ENCODE data around the gene TRAPPC6A. TPM values are rescaled to one million over a fixed set of nuclear protein-coding genes. Genes with fewer than 3 reads are reported as not detected.

Gene TRAPPC6A
- total RNA-seq, 1 experiment from 2014 or later, result 26.9 TPM

DNA sequence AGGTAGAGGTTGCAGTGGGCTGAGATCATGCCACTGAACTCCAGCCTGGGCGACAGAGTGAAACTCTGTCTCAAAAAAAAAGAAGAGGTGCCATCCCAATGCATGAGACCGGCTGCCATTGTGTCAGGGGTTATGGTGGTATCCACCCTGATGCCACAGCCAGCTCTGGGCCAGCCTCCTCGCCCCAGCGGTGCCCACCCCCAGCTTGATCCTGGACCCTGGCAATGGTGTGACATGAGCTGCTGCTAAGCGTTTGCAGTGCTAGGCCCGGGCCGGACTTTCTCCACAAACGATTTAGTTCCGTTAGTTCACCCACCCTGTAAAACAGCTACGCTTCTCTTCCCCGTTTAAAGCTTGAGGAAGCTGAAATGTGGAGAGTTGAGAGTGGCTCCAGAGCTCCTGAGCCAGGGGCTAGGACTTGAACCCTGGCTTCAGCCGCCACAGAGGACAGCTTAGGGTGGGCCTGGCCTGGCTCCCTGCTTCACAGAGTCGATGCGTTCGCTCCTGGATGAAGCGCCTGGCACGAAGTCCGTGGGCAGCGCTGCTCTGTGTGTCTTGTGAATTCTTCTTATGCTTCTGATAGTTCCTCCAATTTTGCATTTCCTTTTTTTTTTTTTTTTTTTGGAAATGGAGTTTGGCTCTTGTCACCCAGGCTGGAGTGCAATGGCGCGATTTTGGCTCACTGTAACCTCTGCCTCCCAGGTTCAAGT is 42.7 kb downstream of the TRAPPC6A start:
- Histone ChIP-seq H2AFZ (ENCODE audit: low read depth, low read length, poor library complexity, severe bottlenecking) (no peak overlapping the region), H3K9me3 (ENCODE audit: control insufficient read depth in 1 of 2, insufficient read depth in 1 of 2, low read depth in 1 of 2, low read length in 2 of 2) (no peaks in the 10 kb centered on the region), H4K20me1 (ENCODE audit: insufficient read depth) (no peaks in the 10 kb centered on the region), H3K36me3 (ENCODE audit: control insufficient read depth in 1 of 2, insufficient read depth in 2 of 2, low read length in 2 of 2) (no peaks in the 10 kb centered on the region), H3K4me1 (ENCODE audit: control insufficient read depth in 1 of 2, insufficient read depth in 2 of 2, low read length in 2 of 2) (peaks cover 10 to 11% of the 10 kb centered on the region in 2 experiments; a peak in 3 of 4 replicates), H3K4me3 (replicated peaks in 1 of 2; ENCODE audit: low read depth in 1 of 2, low read length in 2 of 2) (no peak overlapping the region), H3K27me3 (ENCODE audit: insufficient read depth, low read length) (no peaks in the 10 kb centered on the region), H3K9ac (ENCODE audit: low read length) (no peak overlapping the region), H3K4me2 (ENCODE audit: low read length) (no peak overlapping the region), H3K9me2 (ENCODE audit: insufficient read depth) (no peaks in the 10 kb centered on the region), H3K79me2 (ENCODE audit: insufficient read depth, low read length) (peaks cover 60% of the 10 kb centered on the region; the same call in 1 of the 2 replicates), H3K27ac (ENCODE audit: low read depth, low read length) (no peak overlapping the region)
- POLR2A ChIA-PET, result no interaction called here
- no peak for ATAC-seq
- intact Hi-C loops (cut with micrococcal nuclease), result no loop called here
- BruUV-seq (replicated peaks), result no TSS peak
- CTCF ChIA-PET, result no interaction called here
- RAD21 ChIA-PET (ENCODE audit: low non-redundant PET in 1 of 2, low total read pairs in 2 of 2, uncharacterized antibody in 2 of 2, unreplicated experiment in 2 of 2), result no interaction called here
- DNase-seq (ENCODE audit: low read depth, low spot score), result no peak
- TF ChIP-seq EZH2 (IDR thresholded peaks at IDR 0.05) (no peak), CBX3 (IDR thresholded peaks at IDR 0.05; ENCODE audit: low read depth) (no peak), POLR2A (IDR thresholded peaks at IDR 0.05; ENCODE audit: borderline replicate concordance, extremely low read depth, insufficient read depth, insufficient read length) (no peak), FOSL1 (IDR thresholded peaks at IDR 0.05; ENCODE audit: low read depth) (no peak), CEBPB (IDR thresholded peaks at IDR 0.05; ENCODE audit: low read depth) (no peak), RAD21 (IDR thresholded peaks at IDR 0.05; ENCODE audit: low read depth) (no peak), EZH2phosphoT487 (IDR thresholded peaks at IDR 0.05; ENCODE audit: borderline replicate concordance) (no peak), EGR1 (IDR thresholded peaks at IDR 0.05; ENCODE audit: low read depth) (no peak)
- TF ChIP-seq, protein P1, sequence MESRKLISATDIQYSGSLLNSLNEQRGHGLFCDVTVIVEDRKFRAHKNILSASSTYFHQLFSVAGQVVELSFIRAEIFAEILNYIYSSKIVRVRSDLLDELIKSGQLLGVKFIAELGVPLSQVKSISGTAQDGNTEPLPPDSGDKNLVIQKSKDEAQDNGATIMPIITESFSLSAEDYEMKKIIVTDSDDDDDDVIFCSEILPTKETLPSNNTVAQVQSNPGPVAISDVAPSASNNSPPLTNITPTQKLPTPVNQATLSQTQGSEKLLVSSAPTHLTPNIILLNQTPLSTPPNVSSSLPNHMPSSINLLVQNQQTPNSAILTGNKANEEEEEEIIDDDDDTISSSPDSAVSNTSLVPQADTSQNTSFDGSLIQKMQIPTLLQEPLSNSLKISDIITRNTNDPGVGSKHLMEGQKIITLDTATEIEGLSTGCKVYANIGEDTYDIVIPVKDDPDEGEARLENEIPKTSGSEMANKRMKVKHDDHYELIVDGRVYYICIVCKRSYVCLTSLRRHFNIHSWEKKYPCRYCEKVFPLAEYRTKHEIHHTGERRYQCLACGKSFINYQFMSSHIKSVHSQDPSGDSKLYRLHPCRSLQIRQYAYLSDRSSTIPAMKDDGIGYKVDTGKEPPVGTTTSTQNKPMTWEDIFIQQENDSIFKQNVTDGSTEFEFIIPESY (IDR thresholded peaks at IDR 0.05; ENCODE audit: extremely low read depth, insufficient replicate concordance, low read length), result no peak
- TF ChIP-seq, protein P2, sequence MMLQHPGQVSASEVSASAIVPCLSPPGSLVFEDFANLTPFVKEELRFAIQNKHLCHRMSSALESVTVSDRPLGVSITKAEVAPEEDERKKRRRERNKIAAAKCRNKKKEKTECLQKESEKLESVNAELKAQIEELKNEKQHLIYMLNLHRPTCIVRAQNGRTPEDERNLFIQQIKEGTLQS (IDR thresholded peaks at IDR 0.05), result no peak
- TF ChIP-seq, protein P3, sequence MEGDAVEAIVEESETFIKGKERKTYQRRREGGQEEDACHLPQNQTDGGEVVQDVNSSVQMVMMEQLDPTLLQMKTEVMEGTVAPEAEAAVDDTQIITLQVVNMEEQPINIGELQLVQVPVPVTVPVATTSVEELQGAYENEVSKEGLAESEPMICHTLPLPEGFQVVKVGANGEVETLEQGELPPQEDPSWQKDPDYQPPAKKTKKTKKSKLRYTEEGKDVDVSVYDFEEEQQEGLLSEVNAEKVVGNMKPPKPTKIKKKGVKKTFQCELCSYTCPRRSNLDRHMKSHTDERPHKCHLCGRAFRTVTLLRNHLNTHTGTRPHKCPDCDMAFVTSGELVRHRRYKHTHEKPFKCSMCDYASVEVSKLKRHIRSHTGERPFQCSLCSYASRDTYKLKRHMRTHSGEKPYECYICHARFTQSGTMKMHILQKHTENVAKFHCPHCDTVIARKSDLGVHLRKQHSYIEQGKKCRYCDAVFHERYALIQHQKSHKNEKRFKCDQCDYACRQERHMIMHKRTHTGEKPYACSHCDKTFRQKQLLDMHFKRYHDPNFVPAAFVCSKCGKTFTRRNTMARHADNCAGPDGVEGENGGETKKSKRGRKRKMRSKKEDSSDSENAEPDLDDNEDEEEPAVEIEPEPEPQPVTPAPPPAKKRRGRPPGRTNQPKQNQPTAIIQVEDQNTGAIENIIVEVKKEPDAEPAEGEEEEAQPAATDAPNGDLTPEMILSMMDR (IDR thresholded peaks at IDR 0.05 in 2 of 3, conservative IDR thresholded peaks at IDR 0.05 in 1 of 3; ENCODE audit: borderline replicate concordance in 1 of 3, insufficient read depth in 1 of 3, low read depth in 2 of 3, low read length in 2 of 3), result no peak
